Adrenal gland (tissue), 5 donors: Measurements from ENCODE around the gene ALDH8A1.

Experiments used
- POLR2A ChIP-seq, 2 donors: fragments of 450-650 bp; IDR thresholded peaks; one replicate each; pipeline ENCODE4 v1.6.1; 2017; ENCODE audit warnings: antibody characterized with exemption in 2 of 2, mild to moderate bottlenecking in 2 of 2, moderate library complexity in 1 of 2
- TF ChIP-seq, protein P1 (sequence below), 6 experiments: fragments of 450-650 bp in 4 of 6; fragments of 200-600 bp in 2 of 6; sonication (generic) in 1 of 6; IDR thresholded peaks; 1 replicate in 5 of 6; 2 replicates in 1 of 6; pipeline versions ENCODE4 v1.5.1 to v1.8.0; 2016 to 2021; ENCODE audit warnings: antibody characterized with exemption in 6 of 6, mild to moderate bottlenecking in 2 of 6, moderate library complexity in 1 of 6
- donor health status: DM: no; HTN: no; CAD: no.

DNA sequence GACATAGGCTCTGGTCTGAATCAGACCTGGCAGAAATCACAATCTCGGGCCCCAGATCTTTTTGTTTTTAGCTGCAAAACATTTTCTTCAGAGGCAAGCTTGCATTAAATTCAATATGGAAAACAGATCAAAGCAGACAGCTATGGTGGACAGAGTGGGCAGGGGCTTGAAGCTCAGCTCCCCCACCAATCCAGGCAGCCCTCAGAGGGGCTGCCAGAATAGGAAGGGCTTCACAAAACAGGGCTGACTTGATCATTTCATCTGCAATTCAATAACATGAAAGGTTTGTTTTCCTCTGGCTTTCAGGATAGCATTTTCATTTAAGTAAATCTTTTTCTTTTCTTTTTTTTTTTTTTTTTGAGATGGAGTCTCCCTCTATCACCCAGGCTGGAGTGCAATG, 49.2 kb upstream of the ALDH8A1 start:
- TF ChIP-seq, protein P1, sequence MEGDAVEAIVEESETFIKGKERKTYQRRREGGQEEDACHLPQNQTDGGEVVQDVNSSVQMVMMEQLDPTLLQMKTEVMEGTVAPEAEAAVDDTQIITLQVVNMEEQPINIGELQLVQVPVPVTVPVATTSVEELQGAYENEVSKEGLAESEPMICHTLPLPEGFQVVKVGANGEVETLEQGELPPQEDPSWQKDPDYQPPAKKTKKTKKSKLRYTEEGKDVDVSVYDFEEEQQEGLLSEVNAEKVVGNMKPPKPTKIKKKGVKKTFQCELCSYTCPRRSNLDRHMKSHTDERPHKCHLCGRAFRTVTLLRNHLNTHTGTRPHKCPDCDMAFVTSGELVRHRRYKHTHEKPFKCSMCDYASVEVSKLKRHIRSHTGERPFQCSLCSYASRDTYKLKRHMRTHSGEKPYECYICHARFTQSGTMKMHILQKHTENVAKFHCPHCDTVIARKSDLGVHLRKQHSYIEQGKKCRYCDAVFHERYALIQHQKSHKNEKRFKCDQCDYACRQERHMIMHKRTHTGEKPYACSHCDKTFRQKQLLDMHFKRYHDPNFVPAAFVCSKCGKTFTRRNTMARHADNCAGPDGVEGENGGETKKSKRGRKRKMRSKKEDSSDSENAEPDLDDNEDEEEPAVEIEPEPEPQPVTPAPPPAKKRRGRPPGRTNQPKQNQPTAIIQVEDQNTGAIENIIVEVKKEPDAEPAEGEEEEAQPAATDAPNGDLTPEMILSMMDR (IDR thresholded peaks at IDR 0.05) = no peak
- TF ChIP-seq POLR2A (IDR thresholded peaks at IDR 0.05) = no peak
